ENCODE measurements around the gene CDH12. TPM values are rescaled to one million over a fixed set of nuclear protein-coding genes. Genes with fewer than 3 reads are reported as not detected.

The CDH12 gene
- total and polyA plus RNA-seq, 9 donors, result 0.71 to 4.3 (median 1.1) TPM

DNA sequence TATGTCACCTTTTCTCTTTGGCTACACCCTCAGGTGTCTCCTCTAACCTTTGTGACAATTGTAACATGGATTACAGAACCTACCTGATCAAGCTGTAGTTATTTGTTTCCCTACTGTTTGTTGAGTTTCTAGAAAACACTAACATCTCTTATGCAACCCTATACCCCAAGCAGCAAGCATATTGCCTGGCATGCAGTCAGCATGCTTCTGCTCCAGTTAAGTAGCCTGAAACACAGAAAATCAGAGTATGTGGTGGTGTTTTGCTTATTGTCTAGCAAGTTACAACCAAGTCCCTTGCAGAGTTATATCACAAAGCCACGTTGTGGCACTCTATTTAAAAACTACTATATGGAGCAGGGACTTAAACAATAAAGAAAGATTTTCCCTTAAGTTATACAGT is 131.1 kb downstream of the CDH12 start:
- no CpG with 5 or more reads among the region's 1 CpG for WGBS (ENCODE audit: insufficient coverage)
- peaks cover 2% of the 10 kb centered on the region for H3K9me3 ChIP-seq (replicated peaks; ENCODE audit: control insufficient read depth, low read depth, low read length)
- H3K4me3 ChIP-seq (ENCODE audit: low read length), result no peak overlapping the region

DNA sequence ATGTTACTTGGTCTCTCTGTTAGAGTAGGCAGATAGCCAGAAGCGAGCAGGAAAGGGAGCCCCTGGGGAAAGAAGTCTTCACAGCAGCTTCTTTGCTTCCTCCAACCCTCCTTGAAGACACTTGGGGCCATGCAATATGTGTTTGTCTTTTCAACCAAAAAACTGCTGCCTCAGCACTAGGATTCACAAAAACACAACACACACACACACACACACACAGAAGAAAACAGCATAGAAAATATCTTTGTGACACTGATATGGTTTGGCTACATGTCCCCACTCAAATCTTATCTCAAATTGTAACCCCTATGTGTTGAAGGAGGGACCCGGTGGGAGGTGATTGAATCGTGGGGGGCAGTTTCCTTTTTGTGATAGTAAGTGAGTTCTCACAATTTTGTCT is 133.3 kb downstream of the CDH12 start:
- Histone ChIP-seq H3K4me3 (ENCODE audit: low read length) (no peak overlapping the region), H3K4me1 (ENCODE audit: control insufficient read depth, insufficient read depth, low read length) (no peaks in the 10 kb centered on the region), H3K36me3 (ENCODE audit: control insufficient read depth, insufficient read depth, low read length) (no peaks in the 10 kb centered on the region), H3K27ac (ENCODE audit: low read length) (no peak overlapping the region), H3K27me3 (ENCODE audit: control insufficient read depth, insufficient read depth, low read length) (no peaks in the 10 kb centered on the region), H3K9me3 (replicated peaks; ENCODE audit: control insufficient read depth, low read depth, low read length) (peaks cover 2% of the 10 kb centered on the region)
- WGBS (ENCODE audit: insufficient coverage), result no CpG with 5 or more reads among the region's 3 CpGs
- DNase-seq, result no peak

More for the DNA sequence above, 131.1 kb downstream of the CDH12 start:
- H3K27me3 ChIP-seq (ENCODE audit: control insufficient read depth, insufficient read depth, low read length), result no peaks in the 10 kb centered on the region
- H3K36me3 ChIP-seq (ENCODE audit: control insufficient read depth, insufficient read depth, low read length), result no peaks in the 10 kb centered on the region
- H3K27ac ChIP-seq (ENCODE audit: low read length), result no peak overlapping the region
- no peaks in the 10 kb centered on the region for H3K4me1 ChIP-seq (ENCODE audit: control insufficient read depth, insufficient read depth, low read length)
- DNase-seq, result no peak

DNA sequence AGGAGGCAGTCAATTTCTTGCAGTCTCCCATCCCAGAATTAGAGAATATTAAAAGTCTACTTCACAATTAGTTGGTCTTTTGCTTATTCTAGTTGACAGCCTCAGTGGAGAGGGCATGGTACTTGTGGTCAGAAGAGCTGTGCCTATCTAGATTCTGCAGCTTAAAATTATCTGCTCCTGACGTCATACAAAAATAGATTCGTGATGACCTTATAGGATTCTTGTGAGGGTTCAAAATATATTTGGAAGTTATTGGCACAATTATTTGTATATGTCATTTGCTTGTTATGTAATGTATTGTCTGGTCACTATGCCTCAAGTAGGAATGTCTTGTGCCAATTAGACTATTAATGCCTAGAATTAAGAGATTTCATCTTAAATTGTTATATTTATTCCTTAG is 142.5 kb downstream of the CDH12 start:
- no CpG with 5 or more reads among the region's 2 CpGs for WGBS (ENCODE audit: insufficient coverage)
- H3K4me3 ChIP-seq (ENCODE audit: low read length), result no peak overlapping the region
- H3K9me3 ChIP-seq (replicated peaks; ENCODE audit: control insufficient read depth, low read depth, low read length), result no peaks in the 10 kb centered on the region
- no peak for DNase-seq
- H3K36me3 ChIP-seq (ENCODE audit: control insufficient read depth, insufficient read depth, low read length), result no peaks in the 10 kb centered on the region
- H3K27ac ChIP-seq (ENCODE audit: low read length), result no peak overlapping the region
- no peaks in the 10 kb centered on the region for H3K4me1 ChIP-seq (ENCODE audit: control insufficient read depth, insufficient read depth, low read length)
- no peaks in the 10 kb centered on the region for H3K27me3 ChIP-seq (ENCODE audit: control insufficient read depth, insufficient read depth, low read length)

DNA sequence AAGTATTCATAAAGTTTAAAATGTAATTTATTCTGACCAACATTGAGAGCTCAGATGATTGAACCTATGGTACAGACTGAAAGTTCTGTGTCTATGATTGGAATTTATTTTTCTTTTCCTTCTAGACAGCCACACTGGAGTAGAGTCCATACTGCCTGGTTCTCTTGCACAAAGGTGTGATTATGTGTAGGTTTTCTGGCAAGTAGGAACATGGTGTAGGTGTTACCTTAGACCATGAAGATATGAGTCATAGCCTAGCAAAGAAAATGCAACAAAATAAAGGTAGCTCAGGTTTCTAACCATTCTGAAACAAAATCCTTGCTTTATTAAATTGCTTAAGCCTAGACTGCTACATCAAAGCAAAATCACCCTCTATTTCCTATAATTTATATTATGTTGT is 143.4 kb downstream of the CDH12 start:
- Histone ChIP-seq H3K27me3 (ENCODE audit: control insufficient read depth, insufficient read depth, low read length) (no peaks in the 10 kb centered on the region), H3K9me3 (replicated peaks; ENCODE audit: control insufficient read depth, low read depth, low read length) (no peaks in the 10 kb centered on the region), H3K36me3 (ENCODE audit: control insufficient read depth, insufficient read depth, low read length) (no peaks in the 10 kb centered on the region), H3K4me1 (ENCODE audit: control insufficient read depth, insufficient read depth, low read length) (no peaks in the 10 kb centered on the region), H3K27ac (ENCODE audit: low read length) (no peak overlapping the region), H3K4me3 (ENCODE audit: low read length) (no peak overlapping the region)
- no peak for DNase-seq

DNA sequence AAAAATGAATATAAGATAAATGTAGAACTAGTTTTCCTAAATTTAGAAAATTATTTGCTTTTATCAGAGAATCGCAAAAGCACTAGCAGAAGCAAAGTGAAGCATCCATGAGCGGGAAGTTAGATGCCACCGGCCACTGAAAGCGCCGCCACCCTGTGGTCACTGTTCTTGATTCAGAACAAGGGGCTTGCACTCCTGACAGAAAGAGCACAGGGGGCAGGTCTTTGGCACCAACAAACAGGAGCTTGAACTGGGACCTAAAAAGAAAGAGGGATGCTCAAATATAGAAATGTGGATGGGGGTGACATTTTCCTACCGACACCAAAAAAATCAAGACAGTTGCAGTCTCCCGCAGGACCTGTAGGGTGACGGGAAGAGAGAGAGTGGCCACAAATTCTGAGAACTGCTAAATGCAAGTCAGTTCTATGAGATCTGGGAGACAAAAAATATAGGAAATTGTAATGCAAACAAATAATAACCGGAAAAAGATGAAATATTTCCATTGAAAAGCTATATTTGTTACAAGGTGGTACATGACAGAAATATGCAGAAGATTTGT is 144.3 kb downstream of the CDH12 start:
- Histone ChIP-seq H3K4me3 (ENCODE audit: low read length) (no peak overlapping the region), H3K4me1 (ENCODE audit: control insufficient read depth, insufficient read depth, low read length) (no peaks in the 10 kb centered on the region), H3K36me3 (ENCODE audit: control insufficient read depth, insufficient read depth, low read length) (no peaks in the 10 kb centered on the region), H3K27ac (ENCODE audit: low read length) (no peak overlapping the region), H3K27me3 (ENCODE audit: control insufficient read depth, insufficient read depth, low read length) (no peaks in the 10 kb centered on the region), H3K9me3 (replicated peaks; ENCODE audit: control insufficient read depth, low read depth, low read length) (no peaks in the 10 kb centered on the region)
- 88% methylated on average over 7 of the region's 9 CpGs for WGBS (ENCODE audit: insufficient coverage)
- no peak for DNase-seq

DNA sequence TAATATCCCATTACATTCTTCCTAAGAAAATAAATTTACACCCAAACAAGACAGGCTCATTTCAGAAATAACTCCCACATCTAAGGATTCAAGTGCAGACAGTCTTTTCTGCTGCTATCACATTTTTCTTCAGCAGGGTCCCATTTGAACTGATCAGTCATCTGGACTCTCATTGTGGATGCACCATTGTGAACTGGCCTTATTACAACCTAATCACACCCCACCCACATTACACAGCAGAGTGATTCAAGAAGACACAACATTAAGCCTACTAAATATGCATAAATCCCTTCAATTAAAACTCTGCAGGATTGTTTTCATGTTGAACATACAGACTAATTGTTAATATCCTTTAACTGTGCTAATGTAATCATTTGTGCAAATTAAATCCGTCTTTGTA is 146.2 kb downstream of the CDH12 start:
- Histone ChIP-seq H3K4me1 (ENCODE audit: control insufficient read depth, insufficient read depth, low read length) (no peaks in the 10 kb centered on the region), H3K27ac (ENCODE audit: low read length) (no peak overlapping the region), H3K9me3 (replicated peaks; ENCODE audit: control insufficient read depth, low read depth, low read length) (no peaks in the 10 kb centered on the region), H3K27me3 (ENCODE audit: control insufficient read depth, insufficient read depth, low read length) (no peaks in the 10 kb centered on the region), H3K4me3 (ENCODE audit: low read length) (no peak overlapping the region), H3K36me3 (ENCODE audit: control insufficient read depth, insufficient read depth, low read length) (no peaks in the 10 kb centered on the region)
- DNase-seq, result no peak
- no CpG with 5 or more reads among the region's 1 CpG for WGBS (ENCODE audit: insufficient coverage)

DNA sequence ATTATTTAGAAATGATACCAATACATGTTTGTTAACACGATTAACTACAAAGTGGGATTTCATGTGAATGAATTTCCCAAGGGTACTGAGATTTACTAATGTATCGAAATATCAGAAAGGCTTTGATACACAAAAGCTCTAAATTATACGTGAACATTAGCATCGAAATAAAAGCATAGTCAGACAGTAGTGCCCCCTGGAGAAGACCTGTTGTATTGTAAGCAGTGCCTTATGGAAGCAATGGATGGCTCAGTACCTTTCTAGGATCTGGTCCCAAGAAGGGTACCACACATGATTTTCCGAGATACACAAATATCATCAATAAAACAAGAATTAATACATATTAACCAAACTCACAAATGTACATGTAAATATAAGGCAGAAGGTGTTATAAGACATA is 153.8 kb downstream of the CDH12 start:
- Histone ChIP-seq H3K9me3 (replicated peaks; ENCODE audit: control insufficient read depth, low read depth, low read length) (no peaks in the 10 kb centered on the region), H3K4me3 (ENCODE audit: low read length) (no peak overlapping the region), H3K36me3 (ENCODE audit: control insufficient read depth, insufficient read depth, low read length) (no peaks in the 10 kb centered on the region), H3K27me3 (ENCODE audit: control insufficient read depth, insufficient read depth, low read length) (no peaks in the 10 kb centered on the region), H3K4me1 (ENCODE audit: control insufficient read depth, insufficient read depth, low read length) (no peaks in the 10 kb centered on the region), H3K27ac (ENCODE audit: low read length) (no peak overlapping the region)
- no CpG with 5 or more reads among the region's 5 CpGs for WGBS (ENCODE audit: insufficient coverage)
- no peak for DNase-seq

DNA sequence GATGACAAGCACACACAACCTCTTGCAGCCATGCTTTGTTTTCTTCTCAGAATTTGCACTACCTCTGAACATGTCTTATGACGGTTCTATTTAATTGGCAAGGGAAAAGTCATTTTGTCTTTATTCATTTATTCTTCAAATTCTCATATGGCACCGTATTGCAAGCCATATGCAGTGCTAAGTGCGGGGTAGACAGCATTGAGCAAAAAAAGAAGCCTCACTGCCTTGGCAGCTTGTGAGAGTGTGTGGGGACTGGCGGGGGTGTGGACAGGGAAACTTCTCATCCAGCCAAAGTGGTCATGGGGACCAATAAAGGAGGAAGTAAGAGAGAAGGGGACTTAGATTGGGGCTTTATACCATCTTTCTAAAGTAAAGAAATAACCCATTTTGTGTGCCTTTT is 160.0 kb downstream of the CDH12 start:
- Histone ChIP-seq H3K27me3 (ENCODE audit: control insufficient read depth, insufficient read depth, low read length) (no peaks in the 10 kb centered on the region), H3K36me3 (ENCODE audit: control insufficient read depth, insufficient read depth, low read length) (no peaks in the 10 kb centered on the region), H3K9me3 (replicated peaks; ENCODE audit: control insufficient read depth, low read depth, low read length) (no peaks in the 10 kb centered on the region), H3K4me3 (ENCODE audit: low read length) (no peak overlapping the region), H3K27ac (ENCODE audit: low read length) (no peak overlapping the region), H3K4me1 (ENCODE audit: control insufficient read depth, insufficient read depth, low read length) (no peaks in the 10 kb centered on the region)
- no peak for DNase-seq
- WGBS (ENCODE audit: insufficient coverage), result 86% methylated on average over 1 of the region's 4 CpGs

DNA sequence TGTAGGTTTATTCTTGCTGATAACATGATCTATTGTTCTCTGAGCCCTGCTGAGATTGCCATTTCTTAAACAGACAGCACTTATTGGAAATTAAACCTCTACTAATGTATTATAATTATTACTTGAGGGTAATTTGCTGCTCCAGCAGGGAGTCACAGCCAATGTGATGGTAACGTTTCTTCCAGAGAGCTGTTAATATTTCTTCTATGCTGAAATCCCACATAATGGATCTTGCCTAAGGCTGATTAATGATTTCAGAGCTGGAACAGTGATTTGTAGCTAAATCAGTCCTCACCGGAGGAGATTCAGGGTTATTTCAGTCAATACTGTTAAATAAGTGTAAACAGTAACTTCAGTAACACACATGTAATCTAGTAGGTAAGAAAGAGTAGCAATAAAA is 170.1 kb downstream of the CDH12 start:
- Histone ChIP-seq H3K4me3 (ENCODE audit: low read length) (no peak overlapping the region), H3K9me3 (replicated peaks; ENCODE audit: control insufficient read depth, low read depth, low read length) (no peaks in the 10 kb centered on the region), H3K4me1 (ENCODE audit: control insufficient read depth, insufficient read depth, low read length) (no peaks in the 10 kb centered on the region), H3K36me3 (ENCODE audit: control insufficient read depth, insufficient read depth, low read length) (no peaks in the 10 kb centered on the region), H3K27me3 (ENCODE audit: control insufficient read depth, insufficient read depth, low read length) (no peaks in the 10 kb centered on the region), H3K27ac (ENCODE audit: low read length) (no peak overlapping the region)
- WGBS (ENCODE audit: insufficient coverage), result no CpG with 5 or more reads among the region's 2 CpGs
- no peak for DNase-seq

DNA sequence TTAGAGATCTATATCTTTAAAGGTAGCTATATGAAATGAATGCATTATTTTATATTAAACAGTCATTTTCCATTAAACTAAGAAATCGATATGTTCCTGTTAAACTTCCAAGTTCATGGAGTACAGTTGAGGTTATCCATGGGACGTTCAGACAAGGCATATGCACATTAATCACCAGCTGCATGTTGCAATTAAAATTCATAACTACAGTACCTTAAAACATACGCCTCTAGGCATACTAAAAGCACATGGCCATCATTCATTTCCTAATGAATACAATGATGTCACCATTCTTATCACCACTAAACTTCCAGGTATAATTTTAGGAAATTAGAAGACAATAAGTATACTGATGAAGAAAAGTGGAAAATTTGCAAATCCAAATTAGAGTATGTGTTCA is 174.3 kb downstream of the CDH12 start:
- WGBS (ENCODE audit: insufficient coverage), result no CpG with 5 or more reads among the region's 3 CpGs
- H3K27me3 ChIP-seq (ENCODE audit: control insufficient read depth, insufficient read depth, low read length), result no peaks in the 10 kb centered on the region
- H3K9me3 ChIP-seq (replicated peaks; ENCODE audit: control insufficient read depth, low read depth, low read length), result peaks cover 2% of the 10 kb centered on the region
- H3K4me3 ChIP-seq (ENCODE audit: low read length), result no peak overlapping the region
- no peak for DNase-seq
- no peak overlapping the region for H3K27ac ChIP-seq (ENCODE audit: low read length)
- no peaks in the 10 kb centered on the region for H3K4me1 ChIP-seq (ENCODE audit: control insufficient read depth, insufficient read depth, low read length)
- no peaks in the 10 kb centered on the region for H3K36me3 ChIP-seq (ENCODE audit: control insufficient read depth, insufficient read depth, low read length)

DNA sequence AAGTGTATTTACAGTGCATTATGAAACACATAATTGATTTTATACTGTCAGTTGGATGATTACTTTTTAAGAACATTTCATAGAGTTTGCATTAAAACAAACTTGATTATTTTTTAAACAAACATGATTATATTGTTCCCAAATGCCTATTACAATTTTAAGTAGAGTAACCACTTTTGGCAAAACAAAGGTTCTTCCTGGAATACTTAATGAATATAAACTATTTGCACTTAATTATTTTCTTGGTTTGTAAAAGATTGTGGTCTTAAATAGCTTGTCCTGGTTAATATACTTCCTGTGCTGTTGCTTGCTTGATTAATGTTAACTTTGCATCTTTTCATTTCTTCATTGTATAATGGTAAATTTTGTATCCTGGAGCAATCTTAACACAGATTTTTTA is 180.0 kb downstream of the CDH12 start:
- H3K9me3 ChIP-seq (replicated peaks; ENCODE audit: control insufficient read depth, low read depth, low read length), result peaks cover 2% of the 10 kb centered on the region
- no peaks in the 10 kb centered on the region for H3K27me3 ChIP-seq (ENCODE audit: control insufficient read depth, insufficient read depth, low read length)
- no peak for DNase-seq
- no peaks in the 10 kb centered on the region for H3K36me3 ChIP-seq (ENCODE audit: control insufficient read depth, insufficient read depth, low read length)
- H3K4me3 ChIP-seq (ENCODE audit: low read length), result no peak overlapping the region
- H3K4me1 ChIP-seq (ENCODE audit: control insufficient read depth, insufficient read depth, low read length), result no peaks in the 10 kb centered on the region
- H3K27ac ChIP-seq (ENCODE audit: low read length), result no peak overlapping the region
